Femur (tissue), 1 donor: Measurements from ENCODE around the gene PCDHB13.
A peak's percentile ranks its signal among the peaks of the same experiment; 100 is the strongest.
"Not testable (repeated sequence)": the region's sequence is repeated elsewhere in the genome, so short reads cannot be mapped to it uniquely, and the experiment has no call there.

ENCODE experiments used
- DNase-seq: peaks from one replicate; pipeline ENCODE4 v3.0.0-alpha.2; 2017

PCDHB13 gene

GRCh38 chr5:141208478-141208877 lies 5.2 kb upstream of the PCDHB13 start, which contains the start of gene PCDHB12:
Gene PCDHB12, plus strand, starts transcription at chr5:141208719. Its CDS starts 189 bp downstream, at chr5:141208908.
- DNase-seq: no peak

GRCh38 chr5:141210281-141210680 lies 3.4 kb upstream of the PCDHB13 start:
- not testable (repeated sequence) for DNase-seq

GRCh38 chr5:141210849-141211248 lies 2.9 kb upstream of the PCDHB13 start:
- DNase-seq: not testable (repeated sequence)

GRCh38 chr5:141214583-141214982 lies 864 bp downstream of the PCDHB13 start:
- not testable (repeated sequence) for DNase-seq

- not testable (repeated sequence) for DNase-seq
Observed at GRCh38 chr5:141215504-141215903, 1.8 kb downstream of the PCDHB13 start.

GRCh38 chr5:141216035-141216434 lies 2.3 kb downstream of the PCDHB13 start:
- not testable (repeated sequence) for DNase-seq

GRCh38 chr5:141223112-141223783 lies 9.5 kb downstream of the PCDHB13 start, which contains the start of gene PCDHB14:
Gene PCDHB14, plus strand, starts transcription at chr5:141223343. Its CDS starts 163 bp downstream, at chr5:141223506.
- no peak for DNase-seq

GRCh38 chr5:141224844-141225243 lies 11.1 kb downstream of the PCDHB13 start:
- not testable (repeated sequence) for DNase-seq

- not testable (repeated sequence) for DNase-seq
Observed at GRCh38 chr5:141225421-141225820, 11.7 kb downstream of the PCDHB13 start.

- DNase-seq: peak; percentile 34
Observed at GRCh38 chr5:141234109-141234667, 20.5 kb downstream of the PCDHB13 start.

GRCh38 chr5:141235922-141236321 lies 22.2 kb downstream of the PCDHB13 start:
- DNase-seq: not testable (repeated sequence)

GRCh38 chr5:141236516-141237313 lies 23.0 kb downstream of the PCDHB13 start:
- DNase-seq: no peak

- DNase-seq: no peak
Observed at GRCh38 chr5:141241496-141241895, 27.8 kb downstream of the PCDHB13 start.

GRCh38 chr5:141245250-141245717 lies 31.6 kb downstream of the PCDHB13 start, which contains the start of gene PCDHB15:
Gene PCDHB15, plus strand, starts transcription at chr5:141245395. Its CDS starts 184 bp downstream, at chr5:141245579.
- peak; percentile 22 for DNase-seq

- DNase-seq: not testable (repeated sequence)
Observed at GRCh38 chr5:141246971-141247370, 33.3 kb downstream of the PCDHB13 start.

- not testable (repeated sequence) for DNase-seq
Observed at GRCh38 chr5:141247434-141247833, 33.7 kb downstream of the PCDHB13 start.

GRCh38 chr5:141250576-141250975 lies 36.9 kb downstream of the PCDHB13 start:
- DNase-seq: no peak

GRCh38 chr5:141258464-141258863 lies 44.7 kb downstream of the PCDHB13 start:
- no peak for DNase-seq

GRCh38 chr5:141258948-141259347 lies 45.2 kb downstream of the PCDHB13 start:
- DNase-seq: no peak

GRCh38 chr5:141260458-141261237 lies 46.9 kb downstream of the PCDHB13 start:
- no peak for DNase-seq

- DNase-seq: no peak
Observed at GRCh38 chr5:141261238-141261546, 47.5 kb downstream of the PCDHB13 start.
